ENCODE measurements around the gene NNAT.
"Not testable (repeated sequence)": the region's sequence is repeated elsewhere in the genome, so short reads cannot be mapped to it uniquely, and the experiment has no call there.

NNAT gene

DNA sequence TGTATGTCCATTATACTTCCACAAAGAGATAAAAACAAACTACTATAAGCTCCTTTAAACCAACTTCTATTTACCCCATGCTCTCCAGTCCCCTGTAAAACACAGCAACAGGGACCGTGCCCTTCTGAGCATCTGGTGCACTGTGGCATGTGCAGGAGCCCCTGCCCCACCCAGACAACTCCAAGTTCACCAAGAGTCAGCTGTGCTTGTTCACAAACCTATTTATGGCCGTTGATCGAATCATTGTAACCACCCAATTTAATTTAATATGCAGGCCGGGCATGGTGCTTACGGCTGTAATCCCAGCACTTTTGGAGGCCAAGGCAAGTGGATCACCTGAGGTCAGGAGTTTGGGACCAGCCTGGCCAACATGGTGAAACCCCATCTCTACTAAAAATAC is 20.3 kb downstream of the NNAT start:
- no peak for DNase-seq (ENCODE audit: low spot score)

DNA sequence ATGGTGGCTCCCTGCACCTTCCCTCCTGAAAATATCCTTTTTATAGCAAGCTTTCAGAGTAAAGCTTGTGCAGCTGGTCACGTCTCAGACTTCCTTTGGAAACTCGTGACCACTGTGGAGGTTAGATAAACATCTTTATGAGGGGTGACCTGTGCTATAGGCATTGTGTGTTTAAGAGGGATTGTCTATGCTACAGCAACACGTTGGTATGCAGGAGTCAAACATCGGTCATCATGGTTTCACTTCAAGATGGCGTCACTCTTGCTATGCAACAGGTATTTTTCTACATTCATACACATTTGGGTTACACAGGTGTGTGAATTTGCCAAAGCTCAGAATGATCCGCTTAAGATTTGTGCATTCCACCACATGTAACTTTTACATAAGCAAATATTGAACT is 21.2 kb downstream of the NNAT start:
- no peak for DNase-seq (ENCODE audit: low spot score)

GRCh38 chr20:37543828-37544227 is 22.8 kb downstream of the NNAT start:
- DNase-seq (ENCODE audit: low spot score): peak; percentile 68

- DNase-seq (ENCODE audit: low spot score): no peak
Observed at GRCh38 chr20:37544386-37544785, 23.3 kb downstream of the NNAT start.

DNA sequence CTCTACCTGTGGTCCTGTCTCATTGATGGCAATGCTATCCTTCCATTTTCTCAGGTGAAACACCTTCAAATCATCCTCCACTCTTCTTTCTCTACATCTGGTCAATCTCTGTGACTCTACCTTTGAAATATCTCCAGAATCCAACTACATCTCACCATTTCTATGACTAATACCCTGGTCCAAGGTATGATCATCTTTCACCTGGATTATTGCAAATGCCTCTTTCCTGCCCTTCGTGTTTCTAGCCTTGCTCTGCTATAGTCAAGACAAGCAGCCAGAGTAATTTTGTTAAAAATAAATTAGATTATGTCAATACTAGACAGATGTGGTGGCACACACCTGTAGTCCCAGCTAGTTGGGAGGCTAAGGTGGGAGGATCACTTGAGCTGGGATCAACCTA is 24.5 kb downstream of the NNAT start:
- DNase-seq (ENCODE audit: low spot score): no peak

- DNase-seq (ENCODE audit: low spot score): no peak
Observed at GRCh38 chr20:37547912-37548311, 26.9 kb downstream of the NNAT start.

DNA sequence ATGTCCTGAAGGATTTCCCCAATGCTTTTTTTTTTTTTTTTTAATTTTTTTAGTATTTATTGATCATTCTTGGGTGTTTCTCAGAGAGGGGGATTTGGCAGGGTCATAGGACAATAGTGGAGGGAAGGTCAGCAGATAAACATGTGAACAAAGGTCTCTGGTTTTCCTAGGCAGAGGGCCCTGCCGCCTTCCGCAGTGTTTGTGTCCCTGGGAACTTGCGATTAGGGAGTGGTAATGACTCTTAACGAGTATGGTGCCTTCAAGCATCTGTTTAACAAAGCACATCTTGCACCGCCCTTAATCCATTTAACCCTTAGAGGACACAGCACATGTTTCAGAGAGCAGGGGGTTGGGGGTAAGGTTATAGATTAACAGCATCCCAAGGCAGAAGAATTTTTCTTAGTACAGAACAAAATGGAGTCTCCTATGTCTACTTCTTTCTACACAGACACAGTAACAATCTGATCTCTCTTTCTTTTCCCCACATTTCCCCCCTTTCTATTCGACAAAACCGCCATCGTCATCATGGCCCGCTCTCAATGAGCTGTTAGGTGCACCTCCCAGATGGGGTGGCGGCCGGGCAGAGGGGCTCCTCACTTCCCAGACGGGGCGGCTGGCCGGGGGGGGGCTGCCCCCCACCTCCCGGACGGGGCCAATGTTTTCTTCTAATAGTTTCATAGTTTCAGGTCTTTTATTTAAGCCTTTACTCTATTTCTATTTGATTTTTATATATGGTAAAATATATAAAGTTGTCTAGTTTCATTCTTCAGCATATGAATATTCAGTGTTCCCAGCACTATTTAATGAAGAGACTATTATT is 29.3 kb downstream of the NNAT start:
- DNase-seq (ENCODE audit: low spot score): not testable (repeated sequence)

DNA sequence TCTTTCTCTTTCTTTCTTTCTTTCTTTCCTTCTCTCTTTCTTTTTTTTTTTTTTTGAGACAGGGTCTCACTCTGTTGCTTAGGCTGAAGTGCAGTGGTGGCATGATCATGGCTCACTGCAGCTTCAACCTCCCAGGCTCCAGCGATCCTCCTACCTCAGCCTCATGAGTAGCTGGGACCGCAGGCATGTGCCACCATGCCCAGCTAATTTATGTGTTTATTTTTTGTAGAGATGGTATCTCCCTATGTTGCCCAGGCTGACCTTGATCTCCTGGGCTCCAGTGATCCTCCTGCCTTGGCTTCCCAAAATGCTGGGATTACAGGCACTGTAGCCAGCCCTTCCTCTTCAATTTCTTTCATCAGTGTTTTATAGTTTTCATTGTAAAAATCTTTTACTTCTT is 30.6 kb downstream of the NNAT start:
- DNase-seq (ENCODE audit: low spot score): not testable (repeated sequence)

DNA sequence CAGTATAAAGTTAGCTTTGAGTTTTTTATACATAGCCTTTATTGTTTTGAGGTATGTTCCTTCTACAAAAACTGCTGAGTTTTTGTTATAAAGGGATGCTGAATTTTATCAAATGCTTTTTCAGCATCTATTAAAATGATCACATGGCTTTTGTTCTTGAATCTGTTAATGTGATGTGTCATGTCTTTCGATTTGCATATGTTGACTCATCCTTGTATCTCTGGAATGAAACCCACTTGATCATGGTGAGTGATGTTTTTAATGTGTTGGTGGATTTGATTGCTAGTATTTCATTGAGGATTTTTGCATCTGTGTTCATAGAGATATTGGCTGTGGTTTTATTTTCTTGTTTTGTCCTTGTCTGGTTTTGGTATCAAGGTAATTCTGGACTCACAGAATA is 31.4 kb downstream of the NNAT start:
- DNase-seq (ENCODE audit: low spot score): no peak

GRCh38 chr20:37554721-37555298 is 33.8 kb downstream of the NNAT start:
- not testable (repeated sequence) for DNase-seq (ENCODE audit: low spot score)

- no peak for DNase-seq (ENCODE audit: low spot score)
Observed at GRCh38 chr20:37556538-37556937, 35.5 kb downstream of the NNAT start.

GRCh38 chr20:37558306-37558705 is 37.3 kb downstream of the NNAT start:
- DNase-seq (ENCODE audit: low spot score): no peak

- no peak for DNase-seq (ENCODE audit: low spot score)
Observed at GRCh38 chr20:37558779-37559178, 37.7 kb downstream of the NNAT start.

DNA sequence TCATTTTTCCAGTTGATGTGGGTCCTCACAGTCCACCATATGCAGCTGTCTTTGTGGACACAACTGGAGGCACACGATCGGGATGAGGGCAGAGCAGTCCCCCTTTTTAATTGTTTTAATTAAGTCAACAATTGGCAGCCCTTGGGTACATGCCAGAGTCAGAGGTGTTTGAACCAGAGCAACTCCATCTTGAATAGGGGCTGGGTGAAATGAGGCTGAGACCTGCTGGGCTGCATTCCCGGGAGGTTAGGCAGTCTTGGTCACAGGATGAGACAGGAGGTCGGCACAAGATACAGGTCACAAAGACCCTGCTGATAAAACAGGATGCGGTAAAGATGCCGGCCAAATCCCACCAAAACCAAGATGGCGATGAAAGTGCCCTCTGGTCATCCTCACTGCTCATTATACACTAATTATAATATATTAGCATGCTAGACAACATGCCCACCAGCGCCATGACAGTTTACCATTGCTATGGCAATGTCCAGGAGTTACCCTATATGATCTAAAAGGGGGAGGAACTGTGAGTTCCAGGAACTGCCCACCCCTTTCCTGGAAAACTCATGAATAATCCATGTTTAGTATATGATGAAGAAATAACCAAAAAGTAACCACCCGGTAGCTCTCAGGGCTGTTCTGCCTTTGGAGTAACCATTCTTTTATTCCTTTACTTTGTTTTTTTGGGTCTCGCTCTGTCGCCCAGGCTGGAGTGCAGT is 38.4 kb downstream of the NNAT start:
- no peak for DNase-seq (ENCODE audit: low spot score)

DNA sequence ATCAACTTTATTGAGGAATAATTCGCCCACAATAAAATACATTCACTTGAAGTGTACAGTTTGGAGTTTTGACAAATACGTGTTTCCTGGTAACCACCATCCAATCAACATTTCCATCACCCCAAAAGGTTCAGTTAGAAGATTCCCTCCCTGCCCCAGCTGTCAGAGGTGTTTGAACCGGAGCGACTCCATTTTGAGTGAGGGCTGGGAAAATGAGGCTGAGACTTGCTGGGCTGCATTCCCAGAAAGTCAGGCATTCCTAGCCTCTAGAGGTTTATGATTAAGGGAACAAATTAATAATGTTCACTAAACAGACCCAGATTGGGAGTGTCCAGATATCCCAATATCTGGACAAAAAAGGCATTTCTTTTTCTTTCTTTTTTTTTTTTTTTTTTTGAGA is 39.6 kb downstream of the NNAT start:
- DNase-seq (ENCODE audit: low spot score): no peak

GRCh38 chr20:37562695-37563480 is 41.8 kb downstream of the NNAT start:
- no peak for DNase-seq (ENCODE audit: low spot score)

- no peak for DNase-seq (ENCODE audit: low spot score)
Observed at GRCh38 chr20:37564016-37564387, 43.0 kb downstream of the NNAT start.

DNA sequence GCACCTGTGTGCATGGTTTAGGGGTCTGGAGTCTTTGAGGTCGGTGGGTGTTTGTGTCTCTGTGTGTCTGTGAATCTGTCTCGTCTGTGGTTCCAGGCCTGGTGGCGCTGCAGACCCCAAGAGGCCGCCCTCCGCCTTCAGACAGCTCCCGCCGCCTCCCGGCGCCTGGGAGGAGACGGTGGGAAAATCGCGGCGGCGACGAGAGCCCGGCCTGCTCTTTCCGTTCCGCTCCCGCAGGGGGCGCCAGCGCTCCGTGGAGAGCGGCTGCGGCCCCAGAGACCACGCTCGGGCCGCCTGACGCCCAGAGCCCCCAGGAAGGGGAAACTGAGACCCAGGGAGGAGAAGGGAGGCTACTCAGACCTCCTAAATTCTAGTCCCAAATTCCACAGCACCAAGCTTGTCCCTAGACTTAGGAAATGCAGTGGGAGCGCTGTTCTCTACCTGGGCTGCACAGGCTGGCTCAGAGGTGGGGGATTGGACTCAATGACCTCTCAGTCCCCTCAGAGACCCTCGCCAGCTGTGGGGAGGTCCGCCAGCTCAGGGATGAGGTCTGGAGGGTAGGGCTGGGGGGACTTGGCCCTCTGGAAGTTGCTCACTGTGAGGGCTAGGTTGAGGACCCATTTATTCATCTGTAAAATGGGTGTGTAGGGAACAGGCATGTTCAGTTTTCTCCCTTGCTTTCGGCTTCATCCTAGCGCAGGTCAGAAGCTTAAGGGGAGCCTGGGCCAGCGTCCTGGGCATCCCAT is 43.5 kb downstream of the NNAT start:
- DNase-seq (ENCODE audit: low spot score): peak; percentile 91

DNA sequence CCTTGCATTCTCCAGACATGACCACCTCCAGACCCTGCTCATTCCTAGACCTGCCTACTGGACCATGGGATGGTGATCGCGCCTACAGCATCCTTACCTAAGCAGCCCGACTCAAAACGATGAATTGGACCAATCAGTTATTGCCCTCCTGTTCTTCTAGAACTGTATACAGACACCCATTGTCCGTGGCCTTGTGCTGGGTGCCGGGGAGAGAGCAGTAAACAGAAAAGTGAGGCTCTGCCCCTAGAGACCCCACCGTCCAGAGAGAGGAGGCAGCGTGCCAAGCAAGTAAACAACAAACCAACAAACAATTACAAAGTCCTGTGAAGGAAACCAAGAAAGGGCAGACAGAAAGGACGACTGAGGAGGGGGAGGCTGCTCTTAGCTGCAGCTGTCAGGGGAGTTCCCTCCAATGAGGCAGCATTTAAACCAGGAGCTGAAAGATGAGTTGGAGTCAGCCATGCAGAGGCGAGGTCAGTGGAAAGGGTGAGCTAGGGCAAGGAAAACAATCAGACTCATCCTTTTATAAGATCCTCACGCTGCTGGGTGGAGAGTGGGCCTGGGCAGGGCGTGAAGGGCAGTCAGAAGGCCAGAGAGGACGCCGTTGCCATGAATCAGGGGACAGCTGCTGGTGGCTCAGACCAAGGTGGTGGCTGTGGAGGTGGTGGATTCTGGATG is 44.2 kb downstream of the NNAT start:
- no peak for DNase-seq (ENCODE audit: low spot score)

DNA sequence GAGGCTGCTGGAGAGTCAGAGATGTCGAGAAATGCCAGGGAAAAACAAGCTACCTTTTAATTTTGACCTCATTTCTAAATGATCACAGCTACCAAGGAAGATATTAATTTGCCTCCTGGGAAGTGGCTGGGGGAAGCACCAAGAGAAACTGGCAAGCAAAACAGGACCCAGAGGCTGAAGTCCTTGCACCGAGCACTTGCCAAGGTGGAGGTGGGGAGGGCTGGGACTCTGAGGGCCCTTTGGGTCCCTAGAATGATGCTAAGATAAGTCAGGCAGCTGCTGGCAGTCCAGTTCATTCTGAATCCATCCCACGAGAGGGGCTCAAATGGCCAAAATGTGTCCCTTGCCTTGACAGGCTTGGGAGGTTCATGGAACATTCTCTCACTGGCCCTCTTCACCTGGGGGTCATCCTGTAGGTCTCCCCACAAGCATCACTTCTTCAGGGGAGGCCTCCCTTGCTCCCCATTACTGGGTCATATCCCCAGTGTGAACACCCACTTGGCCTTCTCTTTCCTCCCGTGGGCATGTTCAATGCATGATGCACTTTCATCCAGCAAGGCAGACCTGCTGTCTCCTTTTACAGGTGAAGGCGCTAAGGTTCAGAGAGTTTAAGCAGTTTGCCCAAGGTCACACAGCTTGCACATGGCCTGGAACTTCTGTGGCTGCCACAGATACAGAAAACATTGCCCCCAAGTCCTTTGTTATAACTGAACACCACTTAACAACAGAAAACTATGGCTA is 45.7 kb downstream of the NNAT start:
- no peak for DNase-seq (ENCODE audit: low spot score)

DNA sequence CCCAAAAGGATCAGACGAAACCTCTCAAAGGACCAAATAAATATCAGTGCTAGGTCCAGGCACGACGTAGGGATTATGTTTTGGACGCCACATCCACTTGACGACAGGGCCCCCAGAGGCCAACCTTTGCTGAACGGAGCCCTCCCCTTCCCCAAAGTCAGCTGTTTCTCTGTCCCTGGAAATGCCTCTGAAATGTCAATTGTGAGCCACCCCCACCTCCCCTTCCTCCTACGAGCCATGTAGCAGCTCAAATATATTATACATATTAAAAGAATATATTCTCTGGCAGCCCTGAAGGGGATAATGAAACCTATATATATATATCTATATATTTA is 46.2 kb downstream of the NNAT start:
- no peak for DNase-seq (ENCODE audit: low spot score)
